Transverse colon (tissue), 3 donors: Measurements from ENCODE around the gene TMPRSS2.

Experiments
- POLR2A ChIP-seq: fragments of 450-650 bp; IDR thresholded peaks from one replicate; pipeline ENCODE4 v1.6.1; 2016; ENCODE audit warnings: antibody characterized with exemption, mild to moderate bottlenecking, moderate library complexity
- TF ChIP-seq, protein P1 (sequence below), 5 experiments: fragments of 200-600 bp in 3 of 5; fragments of 450-650 bp in 2 of 5; sonication (generic) in 3 of 5; IDR thresholded peaks; 1 replicate in 2 of 5; 2 replicates in 3 of 5; pipeline ENCODE4 v1.5.1; 2016 to 2017; ENCODE audit warnings: antibody characterized with exemption in 5 of 5, inconsistent platforms in 3 of 5, mild to moderate bottlenecking in 2 of 5, moderate library complexity in 1 of 5

- TF ChIP-seq, protein P1, sequence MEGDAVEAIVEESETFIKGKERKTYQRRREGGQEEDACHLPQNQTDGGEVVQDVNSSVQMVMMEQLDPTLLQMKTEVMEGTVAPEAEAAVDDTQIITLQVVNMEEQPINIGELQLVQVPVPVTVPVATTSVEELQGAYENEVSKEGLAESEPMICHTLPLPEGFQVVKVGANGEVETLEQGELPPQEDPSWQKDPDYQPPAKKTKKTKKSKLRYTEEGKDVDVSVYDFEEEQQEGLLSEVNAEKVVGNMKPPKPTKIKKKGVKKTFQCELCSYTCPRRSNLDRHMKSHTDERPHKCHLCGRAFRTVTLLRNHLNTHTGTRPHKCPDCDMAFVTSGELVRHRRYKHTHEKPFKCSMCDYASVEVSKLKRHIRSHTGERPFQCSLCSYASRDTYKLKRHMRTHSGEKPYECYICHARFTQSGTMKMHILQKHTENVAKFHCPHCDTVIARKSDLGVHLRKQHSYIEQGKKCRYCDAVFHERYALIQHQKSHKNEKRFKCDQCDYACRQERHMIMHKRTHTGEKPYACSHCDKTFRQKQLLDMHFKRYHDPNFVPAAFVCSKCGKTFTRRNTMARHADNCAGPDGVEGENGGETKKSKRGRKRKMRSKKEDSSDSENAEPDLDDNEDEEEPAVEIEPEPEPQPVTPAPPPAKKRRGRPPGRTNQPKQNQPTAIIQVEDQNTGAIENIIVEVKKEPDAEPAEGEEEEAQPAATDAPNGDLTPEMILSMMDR (IDR thresholded peaks at IDR 0.05): no peak
- no peak for TF ChIP-seq POLR2A
Observed at GRCh38 chr21:41488080-41488479, 19.9 kb downstream of the TMPRSS2 start.
